Measurements from ENCODE around the gene MYOM1.

DNA sequence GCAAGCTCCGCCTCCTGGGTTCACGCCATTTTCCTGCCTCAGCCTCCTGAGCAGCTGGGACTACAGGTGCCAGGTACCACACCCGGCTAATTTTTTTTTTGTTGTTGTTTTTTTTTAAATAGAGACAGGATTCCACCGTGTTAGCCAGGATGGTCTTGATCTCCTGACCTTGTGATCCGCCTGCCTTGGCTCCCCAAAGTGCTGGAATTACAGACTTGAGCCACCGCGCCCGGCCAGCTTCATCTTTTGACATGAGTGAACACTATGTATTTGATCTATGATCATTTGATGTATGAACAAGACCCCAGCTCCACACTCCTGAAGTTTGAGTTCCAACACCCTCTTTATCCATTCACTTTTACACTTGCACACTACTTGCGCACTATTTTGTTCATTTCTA lies 163.5 kb downstream of the MYOM1 start:
- no peak for TF ChIP-seq EZH2phosphoT487 (IDR thresholded peaks at IDR 0.05; ENCODE audit: borderline replicate concordance, low read length)
- TF ChIP-seq, protein P1, sequence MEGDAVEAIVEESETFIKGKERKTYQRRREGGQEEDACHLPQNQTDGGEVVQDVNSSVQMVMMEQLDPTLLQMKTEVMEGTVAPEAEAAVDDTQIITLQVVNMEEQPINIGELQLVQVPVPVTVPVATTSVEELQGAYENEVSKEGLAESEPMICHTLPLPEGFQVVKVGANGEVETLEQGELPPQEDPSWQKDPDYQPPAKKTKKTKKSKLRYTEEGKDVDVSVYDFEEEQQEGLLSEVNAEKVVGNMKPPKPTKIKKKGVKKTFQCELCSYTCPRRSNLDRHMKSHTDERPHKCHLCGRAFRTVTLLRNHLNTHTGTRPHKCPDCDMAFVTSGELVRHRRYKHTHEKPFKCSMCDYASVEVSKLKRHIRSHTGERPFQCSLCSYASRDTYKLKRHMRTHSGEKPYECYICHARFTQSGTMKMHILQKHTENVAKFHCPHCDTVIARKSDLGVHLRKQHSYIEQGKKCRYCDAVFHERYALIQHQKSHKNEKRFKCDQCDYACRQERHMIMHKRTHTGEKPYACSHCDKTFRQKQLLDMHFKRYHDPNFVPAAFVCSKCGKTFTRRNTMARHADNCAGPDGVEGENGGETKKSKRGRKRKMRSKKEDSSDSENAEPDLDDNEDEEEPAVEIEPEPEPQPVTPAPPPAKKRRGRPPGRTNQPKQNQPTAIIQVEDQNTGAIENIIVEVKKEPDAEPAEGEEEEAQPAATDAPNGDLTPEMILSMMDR (conservative IDR thresholded peaks at IDR 0.05; ENCODE audit: low read depth, low read length): no peak
